HCT116 (cell line): ENCODE data around the gene ARHGEF39. TPM values are rescaled to one million over a fixed set of nuclear protein-coding genes. Genes with fewer than 3 reads are reported as not detected.

Experiments used
- ATAC-seq: fragments of 200-7000 bp; cut with Tn5 transposase; 2 replicates; pipeline ENCODE4 v1.9.1; 2020; ENCODE audit warnings: mild to moderate bottlenecking, moderate library complexity
- BruUV-seq: library from RNA; stranded (reverse); fragments of 400-500 nt; replicated peaks from 2 replicates; lab custom pipeline; 2021; lab: Mats Ljungman, UMichigan
- CTCF ChIA-PET: fragments of 300-600 bp; sonication (Branson Sonifier 250); formaldehyde crosslinking; loops from one replicate; lab custom pipeline; 2021; ENCODE audit warnings: antibody characterized with exemption; lab: Charles Lee
- POLR2A ChIA-PET: fragments of 300-600, 350-600 bp; sonication (Branson Sonifier 250); formaldehyde crosslinking; loops from one replicate; lab custom pipeline; 2021; ENCODE audit warnings: antibody characterized with exemption; lab: Charles Lee
- RAD21 ChIA-PET, 2 experiments: fragments of 300-600 bp; sonication (Branson Sonifier 250); formaldehyde crosslinking; loops; one replicate each; lab custom pipeline; 2023; ENCODE audit warnings: low total read pairs in 2 of 2; ENCODE audit not compliant: uncharacterized antibody in 2 of 2, unreplicated experiment in 2 of 2, low non-redundant PET in 1 of 2; lab: Charles Lee
- DNase-seq: peaks from one replicate; pipeline ENCODE4 v3.0.0-alpha.2; 2010; ENCODE audit warnings: low read depth, low spot score
- H2AFZ ChIP-seq: fragments of 200-600 bp; shearing (Covaris generic), sonication (generic); 2 replicates; pipeline ENCODE4 v1.6.1; 2017; ENCODE audit warnings: low read depth, mixed run types, mixed read lengths, antibody characterized with exemption, low read length; ENCODE audit not compliant: poor library complexity, severe bottlenecking
- H3K27ac ChIP-seq: 2 replicates; pipeline ENCODE4 v1.5.1; 2012; ENCODE audit warnings: low read depth, low read length
- H3K27me3 ChIP-seq: fragments of 200-600 bp; sonication (generic); 2 replicates; pipeline ENCODE4 v1.6.1; 2016; ENCODE audit warnings: mixed run types, low read length, mixed read lengths; ENCODE audit not compliant: insufficient read depth
- H3K36me3 ChIP-seq, 2 experiments: fragments of 200-500 bp in 1 of 2; fragments of 200-600 bp in 1 of 2; sonication (Bioruptor generic) in 1 of 2; sonication (generic) in 1 of 2; 2 replicates each; pipeline versions ENCODE4 v1.5.1 to v1.6.1; 2014 to 2016; ENCODE audit warnings: low read length in 2 of 2, inconsistent platforms in 1 of 2, mixed read lengths in 1 of 2, mixed run types in 1 of 2; ENCODE audit not compliant: insufficient read depth in 2 of 2, control insufficient read depth in 1 of 2
- H3K4me1 ChIP-seq, 2 experiments: fragments of 200-600 bp in 1 of 2; sonication (generic) in 1 of 2; 2 replicates each; pipeline versions ENCODE4 v1.5.1 to v1.6.1; 2012 to 2017; ENCODE audit warnings: low read length in 2 of 2, inconsistent platforms in 1 of 2, mild to moderate bottlenecking in 1 of 2, mixed read lengths in 1 of 2, mixed run types in 1 of 2, moderate library complexity in 1 of 2; ENCODE audit not compliant: insufficient read depth in 2 of 2, control insufficient read depth in 1 of 2
- H3K4me2 ChIP-seq: fragments of 200-600 bp; sonication (generic); 2 replicates; pipeline ENCODE4 v1.6.1; 2017; ENCODE audit warnings: mixed run types, low read length, mixed read lengths
- H3K4me3 ChIP-seq, 2 experiments: fragments of 200-600 bp in 1 of 2; sonication (generic) in 1 of 2; replicated peaks in 1 of 2; 2 replicates each; pipeline ENCODE4 v1.5.1; 2011 to 2016; ENCODE audit warnings: low read length in 2 of 2, control low read depth in 1 of 2, low read depth in 1 of 2, mild to moderate bottlenecking in 1 of 2, mixed read lengths in 1 of 2, mixed run types in 1 of 2
- H3K79me2 ChIP-seq: fragments of 200-600 bp; sonication (generic); 2 replicates; pipeline ENCODE4 v1.6.1; 2017; ENCODE audit warnings: mild to moderate bottlenecking, mixed run types, low read length, moderate library complexity, mixed read lengths; ENCODE audit not compliant: insufficient read depth
- H3K9ac ChIP-seq: fragments of 200-600 bp; sonication (generic); 2 replicates; pipeline ENCODE4 v1.6.1; 2016; ENCODE audit warnings: low read length, mixed read lengths
- H3K9me2 ChIP-seq: fragments of 200-600 bp; sonication (generic), shearing (Covaris generic); 2 replicates; pipeline ENCODE4 v1.6.1; 2017; ENCODE audit warnings: mixed run types, mild to moderate bottlenecking, moderate library complexity; ENCODE audit not compliant: insufficient read depth
- H3K9me3 ChIP-seq, 2 experiments: fragments of 200-500 bp in 1 of 2; fragments of 200-600 bp in 1 of 2; sonication (Bioruptor generic) in 1 of 2; sonication (generic) in 1 of 2; 2 replicates each; pipeline ENCODE4 v1.6.1; 2014 to 2017; ENCODE audit warnings: low read length in 2 of 2, mixed read lengths in 2 of 2, inconsistent platforms in 1 of 2, low read depth in 1 of 2, mild to moderate bottlenecking in 1 of 2, mixed run types in 1 of 2, moderate library complexity in 1 of 2; ENCODE audit not compliant: control insufficient read depth in 1 of 2, insufficient read depth in 1 of 2
- H4K20me1 ChIP-seq: fragments of 200-600 bp; sonication (generic), shearing (Covaris generic); 2 replicates; pipeline ENCODE4 v1.6.1; 2017; ENCODE audit warnings: mixed run types, mild to moderate bottlenecking, moderate library complexity; ENCODE audit not compliant: insufficient read depth
- CEBPB ChIP-seq: IDR thresholded peaks from 2 replicates; pipeline ENCODE4 v1.6.1; 2012; ENCODE audit warnings: low read depth
- EGR1 ChIP-seq: IDR thresholded peaks from 2 replicates; pipeline ENCODE4 v1.6.1; 2012; ENCODE audit warnings: low read depth
- ELF1 ChIP-seq: IDR thresholded peaks from 2 replicates; pipeline ENCODE4 v1.6.1; 2012; ENCODE audit warnings: low read depth, borderline replicate concordance
- EZH2 ChIP-seq: fragments of 200-600 bp; sonication (generic); IDR thresholded peaks from 2 replicates; pipeline ENCODE4 v1.6.1; 2017; ENCODE audit warnings: antibody characterized with exemption, mixed run types
- EZH2phosphoT487 ChIP-seq: fragments of 200-600 bp; IDR thresholded peaks from 2 replicates; pipeline ENCODE4 v1.6.1; 2018; ENCODE audit warnings: antibody characterized with exemption, borderline replicate concordance
- FOSL1 ChIP-seq: IDR thresholded peaks from 2 replicates; pipeline ENCODE4 v1.6.1; 2012; ENCODE audit warnings: low read depth
- JUND ChIP-seq: IDR thresholded peaks from 2 replicates; pipeline ENCODE4 v1.6.1; 2012
- MAX ChIP-seq: IDR thresholded peaks from 2 replicates; pipeline ENCODE4 v1.6.1; 2012
- POLR2AphosphoS5 ChIP-seq: IDR thresholded peaks from 2 replicates; pipeline ENCODE4 v1.6.1; 2011; ENCODE audit warnings: mild to moderate bottlenecking, low read depth, low read length, moderate library complexity
- intact Hi-C: fragments of 100-400 bp; cut with micrococcal nuclease; formaldehyde crosslinking; loops from 2 replicates; pipeline ENCODE4 v1.10.0; 2022
- total RNA-seq: library from RNA; stranded (reverse); gene quantifications from one replicate; pipeline ENCODE4 v1.2.1, GENCODE V29; 2021; ENCODE audit not compliant: unreplicated experiment
- TF ChIP-seq, protein P1 (sequence below), 3 experiments: fragments of 200-600 bp in 1 of 3; sonication (generic) in 1 of 3; IDR thresholded peaks in 2 of 3; conservative IDR thresholded peaks in 1 of 3; 2 replicates each; pipeline ENCODE4 v1.5.1; 2012 to 2017; ENCODE audit warnings: low read depth in 2 of 3, low read length in 2 of 3, antibody characterized with exemption in 1 of 3, borderline replicate concordance in 1 of 3, control low read depth in 1 of 3, mild to moderate bottlenecking in 1 of 3, mixed read lengths in 1 of 3, mixed run types in 1 of 3, moderate library complexity in 1 of 3; ENCODE audit not compliant: insufficient read depth in 1 of 3

ARHGEF39 gene
- total RNA-seq, 1 experiment from 2014 or later, result 29.8 TPM

DNA sequence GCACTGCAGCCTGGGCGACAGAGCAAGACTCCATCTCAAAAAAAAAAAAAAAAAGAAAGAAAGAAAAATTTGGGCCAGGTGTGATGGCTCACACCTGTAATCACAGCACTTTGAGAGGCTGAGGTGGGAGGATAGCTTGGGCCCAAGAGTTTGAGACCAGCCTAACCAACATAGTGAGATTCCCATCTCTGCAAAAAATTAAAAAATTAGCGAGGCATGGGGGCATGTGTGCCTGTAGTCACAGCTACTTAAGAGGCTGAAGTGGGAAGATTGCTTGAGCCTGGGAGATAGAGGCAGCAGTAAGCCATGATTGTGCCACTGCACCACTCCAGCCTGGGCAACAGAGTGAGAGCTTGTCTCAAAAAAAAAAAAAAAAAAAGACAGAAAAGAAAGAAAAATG, 11.4 kb downstream of the ARHGEF39 start:
- peaks cover 5 to 21% of the 10 kb centered on the region in 2 experiments; a peak in 3 of 4 replicates for H3K4me1 ChIP-seq
- H3K9me3 ChIP-seq, result no peaks in the 10 kb centered on the region
- TF ChIP-seq JUND (no peak), EZH2phosphoT487 (no peak)
- H3K27ac ChIP-seq, result no peak overlapping the region
- ATAC-seq, result no peak
- H3K79me2 ChIP-seq, result no peaks in the 10 kb centered on the region
- intact Hi-C loops, result loop anchor here (10.0 kb wide), 1 partner anchor 539 kb away; the partner anchor contains the start of gene ATOSB
- no peak for DNase-seq
- H4K20me1 ChIP-seq, result no peaks in the 10 kb centered on the region
- H3K27me3 ChIP-seq, result no peaks in the 10 kb centered on the region
- POLR2A ChIA-PET, result no interaction called here
- no peaks in the 10 kb centered on the region for H3K9me2 ChIP-seq
- CTCF ChIA-PET, result no interaction called here
- no peak overlapping the region for H2AFZ ChIP-seq
- H3K9ac ChIP-seq, result no peak overlapping the region
- BruUV-seq, result no TSS peak
- no peak overlapping the region for H3K4me2 ChIP-seq
- H3K4me3 ChIP-seq, result no peak overlapping the region
- H3K36me3 ChIP-seq, result no peaks in the 10 kb centered on the region
- RAD21 ChIA-PET, result interaction anchor here in 1 of 2 experiments (0.7 kb wide), 1 partner anchor 115 kb away, joined by 3 read pairs; no protein-coding TSS in a partner anchor

- RAD21 ChIA-PET, result no interaction called here
- ATAC-seq (no peak), DNase-seq (no peak)
- intact Hi-C loops, result loop anchor here (10.0 kb wide), 1 partner anchor 538 kb away; the partner anchor contains the start of gene ATOSB
- no peak overlapping the region for H3K9ac ChIP-seq
- H3K4me2 ChIP-seq, result no peak overlapping the region
- POLR2A ChIA-PET, result no interaction called here
- peaks cover 5 to 19% of the 10 kb centered on the region in 2 experiments; a peak in 3 of 4 replicates for H3K4me1 ChIP-seq
- H3K27me3 ChIP-seq, result no peaks in the 10 kb centered on the region
- H3K4me3 ChIP-seq, result no peak overlapping the region
- CTCF ChIA-PET, result no interaction called here
- H4K20me1 ChIP-seq, result no peaks in the 10 kb centered on the region
- H3K9me2 ChIP-seq, result no peaks in the 10 kb centered on the region
- BruUV-seq, result no TSS peak
- TF ChIP-seq ELF1, result no peak
- TF ChIP-seq POLR2AphosphoS5, result no peak
- no peak for TF ChIP-seq MAX
- TF ChIP-seq EGR1, result no peak
- no peak for TF ChIP-seq JUND
- TF ChIP-seq CEBPB, result no peak
- no peak for TF ChIP-seq FOSL1
- no peak for TF ChIP-seq EZH2
- TF ChIP-seq, protein P1, sequence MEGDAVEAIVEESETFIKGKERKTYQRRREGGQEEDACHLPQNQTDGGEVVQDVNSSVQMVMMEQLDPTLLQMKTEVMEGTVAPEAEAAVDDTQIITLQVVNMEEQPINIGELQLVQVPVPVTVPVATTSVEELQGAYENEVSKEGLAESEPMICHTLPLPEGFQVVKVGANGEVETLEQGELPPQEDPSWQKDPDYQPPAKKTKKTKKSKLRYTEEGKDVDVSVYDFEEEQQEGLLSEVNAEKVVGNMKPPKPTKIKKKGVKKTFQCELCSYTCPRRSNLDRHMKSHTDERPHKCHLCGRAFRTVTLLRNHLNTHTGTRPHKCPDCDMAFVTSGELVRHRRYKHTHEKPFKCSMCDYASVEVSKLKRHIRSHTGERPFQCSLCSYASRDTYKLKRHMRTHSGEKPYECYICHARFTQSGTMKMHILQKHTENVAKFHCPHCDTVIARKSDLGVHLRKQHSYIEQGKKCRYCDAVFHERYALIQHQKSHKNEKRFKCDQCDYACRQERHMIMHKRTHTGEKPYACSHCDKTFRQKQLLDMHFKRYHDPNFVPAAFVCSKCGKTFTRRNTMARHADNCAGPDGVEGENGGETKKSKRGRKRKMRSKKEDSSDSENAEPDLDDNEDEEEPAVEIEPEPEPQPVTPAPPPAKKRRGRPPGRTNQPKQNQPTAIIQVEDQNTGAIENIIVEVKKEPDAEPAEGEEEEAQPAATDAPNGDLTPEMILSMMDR (IDR thresholded peaks at IDR 0.05 in 2 of 3, conservative IDR thresholded peaks at IDR 0.05 in 1 of 3; ENCODE audit: borderline replicate concordance in 1 of 3, insufficient read depth in 1 of 3, low read depth in 2 of 3, low read length in 2 of 3), result no peak
- no peaks in the 10 kb centered on the region for H3K79me2 ChIP-seq
- no peaks in the 10 kb centered on the region for H3K36me3 ChIP-seq
- H3K27ac ChIP-seq, result no peak overlapping the region
- no peak overlapping the region for H2AFZ ChIP-seq
- H3K9me3 ChIP-seq, result no peaks in the 10 kb centered on the region
Observed at GRCh38 chr9:35652829-35653209, 12.2 kb downstream of the ARHGEF39 start.
